ENCODE measurements around the gene BOD1. TPM values are rescaled to one million over a fixed set of nuclear protein-coding genes. Genes with fewer than 3 reads are reported as not detected.
"Not testable (repeated sequence)": the region's sequence is repeated elsewhere in the genome, so short reads cannot be mapped to it uniquely, and the experiment has no call there.

BOD1 gene
- total RNA-seq, 1 donor from 2014 or later: 38.9 TPM

DNA sequence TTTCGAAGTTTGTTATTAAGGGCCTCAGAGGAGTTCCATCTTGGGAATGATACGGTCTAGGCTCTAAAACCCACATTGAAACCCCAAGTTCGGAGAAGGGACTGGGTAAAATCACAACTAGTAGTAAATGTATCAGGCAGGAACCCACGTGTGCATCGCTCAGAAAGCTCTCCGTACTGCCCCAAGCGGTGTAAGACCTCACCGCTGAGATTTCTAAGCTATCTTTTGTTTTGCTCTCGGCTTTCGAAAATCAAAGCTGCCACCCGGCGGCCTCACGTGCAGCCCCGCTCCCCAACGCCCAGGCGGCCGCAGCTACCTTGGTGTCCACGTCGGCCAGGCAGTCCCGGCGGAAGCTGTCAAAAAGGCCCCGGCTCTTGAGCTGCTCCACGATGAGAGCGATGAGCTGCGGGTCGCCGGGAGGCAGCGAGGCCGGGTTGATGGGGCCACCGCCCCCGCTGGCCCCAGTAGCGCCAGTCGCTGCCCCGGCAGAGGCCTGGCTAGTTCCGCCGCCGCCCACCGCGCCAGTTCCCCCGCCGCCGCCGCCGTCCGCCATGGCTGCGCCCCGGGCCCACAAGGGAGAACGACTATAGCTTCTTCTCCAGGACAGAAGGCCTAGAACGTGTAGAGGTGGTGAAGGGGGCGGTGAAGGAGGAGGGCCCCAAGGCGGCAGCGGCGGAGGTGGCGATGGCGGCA lies 420 bp downstream of the BOD1 start:
- peak; percentile 68 to 83 for DNase-seq (ENCODE audit: low read depth in 2 of 2)

DNA sequence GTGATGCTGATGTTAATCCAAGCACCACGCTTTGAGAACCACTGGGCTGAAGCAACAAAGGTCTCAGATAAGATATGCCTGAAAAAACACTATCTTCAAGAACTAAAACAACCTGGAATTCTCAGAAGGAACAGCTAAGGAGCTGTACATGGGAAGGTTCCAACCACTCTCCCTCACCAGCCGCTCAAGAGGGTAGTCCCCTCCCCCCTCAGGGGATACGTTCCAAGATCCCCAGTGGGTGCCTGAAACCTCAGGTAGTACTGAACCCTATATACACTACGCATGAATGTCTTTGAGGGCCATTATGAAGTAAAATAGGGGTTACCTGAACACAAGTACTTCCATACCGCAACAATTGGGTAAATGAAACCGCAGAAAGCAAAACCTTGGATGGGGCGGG lies 1.9 kb downstream of the BOD1 start:
- no peak for DNase-seq (ENCODE audit: low read depth in 2 of 2)

- no peak for DNase-seq (ENCODE audit: low read depth in 2 of 2)
These were observed 2.9 kb downstream of the BOD1 start for GRCh38 chr5:173613433-173614159.

DNA sequence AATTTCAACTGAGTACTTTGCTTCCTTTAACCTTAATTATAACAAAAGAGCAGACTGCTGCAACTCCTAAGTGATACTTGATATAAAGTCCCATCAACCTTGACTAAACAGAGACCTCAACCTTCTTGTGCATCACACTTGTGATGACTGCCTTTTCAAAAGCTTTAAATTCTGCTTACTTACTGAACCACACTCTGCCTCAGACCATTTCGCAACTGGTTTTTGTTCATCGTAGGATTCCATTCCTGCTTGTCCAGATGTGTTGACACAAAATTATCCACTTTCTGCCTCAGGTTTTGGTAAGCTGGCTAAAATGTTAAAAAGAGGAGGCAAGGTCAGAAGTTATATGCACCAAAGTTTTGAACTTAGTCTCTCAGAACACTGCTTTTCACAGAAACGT lies 3.5 kb downstream of the BOD1 start:
- no peak for DNase-seq (ENCODE audit: low read depth in 2 of 2)

DNA sequence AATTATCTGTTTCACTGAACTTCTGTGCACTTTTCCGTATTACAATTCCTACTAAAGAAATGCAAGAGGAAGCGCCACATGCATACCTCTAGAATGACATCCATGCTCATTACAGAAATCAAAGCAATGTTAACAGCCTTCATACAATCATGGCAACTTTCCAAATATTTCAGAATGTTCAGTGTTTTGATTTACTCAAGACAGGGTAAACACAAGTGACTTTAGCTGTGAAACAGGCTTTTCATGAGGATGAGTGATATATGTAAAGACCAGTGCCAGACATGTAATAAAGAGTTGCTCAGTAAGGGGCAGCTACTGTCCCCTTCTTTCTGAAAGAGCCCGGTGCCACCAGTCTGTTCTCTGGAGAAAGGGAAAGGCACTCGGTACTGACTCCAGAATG lies 4.7 kb downstream of the BOD1 start:
- DNase-seq (ENCODE audit: low read depth in 2 of 2): peak in 1 of 2 donors; percentile 14

DNA sequence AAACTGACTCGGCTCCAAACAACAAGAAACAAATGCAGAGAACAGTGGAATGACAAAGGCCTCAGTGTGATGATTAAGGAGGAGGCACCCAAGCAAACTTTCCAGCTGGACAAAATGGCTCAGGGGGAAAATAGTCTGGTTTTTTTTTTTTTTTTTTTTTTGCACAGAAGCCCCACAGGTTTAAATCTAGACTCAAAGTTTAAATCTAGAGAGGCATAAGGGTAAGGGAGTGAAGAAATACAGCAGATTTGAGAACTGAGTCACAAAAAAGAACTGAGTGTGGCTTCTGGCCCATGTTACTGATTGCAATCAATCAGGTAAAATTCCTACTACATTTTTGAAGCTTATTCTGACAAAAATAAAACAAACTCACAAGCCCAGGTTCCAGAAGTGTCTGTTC lies 12.3 kb downstream of the BOD1 start:
- DNase-seq (ENCODE audit: low read depth in 2 of 2): no peak

DNA sequence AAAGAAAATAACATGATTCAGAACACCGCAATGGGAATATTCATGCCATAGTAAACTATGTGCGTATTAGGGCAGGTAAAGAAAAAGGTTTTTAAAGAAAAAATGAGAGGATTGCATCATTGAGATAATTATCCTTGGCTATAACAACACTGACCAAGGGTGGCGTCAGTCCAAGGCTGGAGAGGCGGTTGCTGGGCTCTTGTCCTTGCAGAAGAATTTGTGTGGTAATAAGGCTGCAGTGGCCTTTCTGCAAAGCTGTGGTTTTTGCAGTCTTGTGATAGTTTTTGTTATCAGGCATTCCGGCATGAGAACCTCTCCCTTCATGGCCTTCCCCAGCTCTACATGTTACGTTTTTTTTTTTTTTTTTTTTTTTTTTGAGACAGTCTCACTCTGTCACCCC lies 14.0 kb downstream of the BOD1 start:
- no peak for DNase-seq (ENCODE audit: low read depth in 2 of 2)

- no peak for DNase-seq (ENCODE audit: low read depth in 2 of 2)
These were observed 17.8 kb downstream of the BOD1 start for GRCh38 chr5:173598686-173599085.

- no peak for DNase-seq (ENCODE audit: low read depth in 2 of 2)
These were observed 19.1 kb downstream of the BOD1 start for GRCh38 chr5:173597304-173597703.

- DNase-seq (ENCODE audit: low read depth in 2 of 2): no peak
These were observed 20.6 kb downstream of the BOD1 start for GRCh38 chr5:173595841-173596240.

DNA sequence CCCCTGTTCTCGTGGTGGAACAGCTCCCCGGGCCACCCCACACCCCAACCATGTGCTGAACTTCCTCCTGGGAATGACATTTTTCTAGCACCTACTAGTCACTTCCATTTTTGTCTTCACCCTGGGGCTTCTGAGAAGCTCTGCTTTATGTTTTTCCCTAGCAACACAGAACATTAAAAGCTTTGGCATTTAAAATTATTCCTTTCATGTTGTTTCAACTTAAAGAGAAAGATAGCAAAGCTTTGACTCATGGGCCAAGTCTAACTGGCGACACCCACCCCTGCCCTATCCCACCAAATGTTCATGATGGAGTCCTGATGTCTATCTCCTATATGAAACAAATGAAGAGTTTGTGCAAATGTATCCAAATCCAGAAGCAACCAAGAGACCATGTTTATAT lies 22.4 kb downstream of the BOD1 start:
- DNase-seq (ENCODE audit: low read depth in 2 of 2): no peak

DNA sequence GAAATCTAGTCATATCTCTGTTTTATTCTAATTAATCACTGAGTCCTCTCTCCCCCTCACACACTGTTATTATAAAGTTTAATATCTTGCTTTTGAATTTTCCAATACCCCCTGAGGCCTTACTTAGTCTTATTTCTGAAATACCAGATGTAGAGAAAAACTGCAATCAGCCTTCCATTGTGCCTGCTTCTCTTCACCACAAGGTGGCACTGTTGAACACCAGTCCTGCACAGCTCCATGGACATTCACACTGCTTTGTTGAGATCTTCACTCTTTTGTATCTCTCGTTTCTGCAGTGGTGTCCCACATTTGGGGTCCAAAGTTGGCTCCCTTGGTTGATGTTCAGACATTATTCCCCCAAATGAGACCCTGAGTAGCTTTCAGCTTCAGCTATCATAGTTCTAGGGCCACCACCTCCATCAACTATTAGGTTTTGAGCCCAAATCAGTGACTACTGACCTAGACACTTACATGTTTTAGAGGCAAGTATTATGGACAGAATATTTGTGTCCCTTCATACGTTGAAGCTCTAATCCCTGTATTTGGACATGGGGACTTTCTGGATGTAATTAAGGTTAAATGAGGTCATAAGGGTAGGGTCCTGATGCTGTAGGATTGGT lies 24.3 kb downstream of the BOD1 start:
- DNase-seq (ENCODE audit: low read depth in 2 of 2): peak in 1 of 2 donors; percentile 31

DNA sequence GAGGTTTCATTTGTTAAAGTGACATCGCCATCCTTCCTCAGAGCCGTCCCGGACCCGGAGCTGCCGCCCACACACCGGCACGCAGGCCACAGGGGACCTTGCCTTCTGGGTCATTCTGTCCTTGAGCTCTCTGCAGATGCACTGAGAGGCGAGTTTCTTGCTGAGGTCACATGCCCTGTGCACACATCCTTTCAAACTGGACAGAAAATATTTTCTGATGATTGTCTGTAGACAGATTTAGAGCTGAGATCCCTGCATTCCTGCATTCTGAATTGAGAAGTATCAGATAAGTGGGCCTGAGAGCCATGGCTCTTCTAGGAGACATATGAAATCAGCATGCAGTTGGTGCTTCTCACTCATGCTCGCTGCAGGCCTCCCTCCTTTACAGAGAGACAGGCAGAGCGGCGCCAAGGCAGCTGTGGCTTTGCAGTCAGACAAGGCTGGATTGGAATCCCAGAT lies 25.4 kb downstream of the BOD1 start:
- no peak for DNase-seq (ENCODE audit: low read depth in 2 of 2)

GRCh38 chr5:173590436-173591055 lies 25.9 kb downstream of the BOD1 start:
- DNase-seq (ENCODE audit: low read depth in 2 of 2): no peak

- DNase-seq (ENCODE audit: low read depth in 2 of 2): not testable (repeated sequence)
These were observed 30.3 kb downstream of the BOD1 start for GRCh38 chr5:173586133-173586532.

DNA sequence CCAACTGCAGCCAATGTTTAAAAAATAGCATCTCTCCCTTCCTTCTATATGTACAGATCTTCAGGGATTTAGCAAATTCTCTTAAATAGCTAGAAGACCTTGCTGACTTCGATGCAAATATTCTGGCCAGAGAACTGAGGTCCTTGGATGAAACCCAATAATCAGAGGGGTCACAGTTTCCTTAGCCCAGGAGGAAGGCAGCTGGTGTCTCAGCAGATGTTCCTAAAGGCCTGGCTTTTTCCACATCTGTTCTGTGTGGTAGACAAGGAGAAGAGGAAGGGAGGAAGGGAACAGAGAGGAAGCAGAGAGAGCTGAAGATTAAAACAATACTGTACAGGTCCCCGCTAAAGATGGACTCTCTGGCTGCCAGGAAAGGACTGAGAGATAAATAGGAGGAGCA lies 33.1 kb downstream of the BOD1 start:
- no peak for DNase-seq (ENCODE audit: low read depth in 2 of 2)

DNA sequence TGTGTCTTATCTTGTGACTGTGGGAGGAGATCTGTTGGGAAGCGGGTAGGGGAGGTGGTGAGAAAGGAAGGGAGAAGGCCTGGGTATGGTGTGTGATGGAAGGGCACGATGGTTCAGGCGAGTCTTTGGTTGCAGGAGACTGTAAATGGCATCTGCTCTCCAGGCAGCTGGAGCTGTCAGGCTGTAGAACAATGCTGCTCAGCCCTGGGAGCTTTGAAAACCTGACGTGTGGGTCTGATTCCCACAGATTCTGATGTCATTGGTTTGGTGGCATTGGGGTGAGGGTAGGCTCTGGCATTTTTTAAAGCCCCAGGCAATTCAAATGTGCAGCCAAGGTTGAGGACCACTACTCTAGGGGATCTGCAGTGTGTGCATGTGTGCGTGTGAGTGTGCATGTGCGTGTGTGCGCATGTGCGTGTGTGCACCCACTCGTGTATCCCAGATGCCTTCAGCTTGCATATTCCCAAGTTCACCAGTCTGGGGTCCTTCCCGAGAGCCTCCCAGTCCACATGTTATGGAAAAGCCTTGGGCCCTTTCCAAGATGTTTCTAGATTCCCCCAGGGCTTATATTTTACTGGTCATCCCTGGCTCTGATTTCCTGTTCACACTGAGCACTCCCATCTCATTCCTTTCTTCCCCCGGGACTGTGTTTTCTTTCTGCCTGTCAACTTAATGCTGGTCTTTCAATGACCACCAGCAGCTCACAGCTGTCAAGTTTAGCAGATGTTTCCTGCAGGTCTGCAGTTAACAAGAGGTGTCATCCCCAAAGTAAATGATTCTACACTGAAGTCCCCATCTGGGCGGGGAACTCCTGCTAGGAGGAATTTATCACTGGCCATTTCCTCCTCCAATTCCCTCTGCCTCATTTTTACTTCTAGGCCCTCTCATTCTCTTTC lies 34.0 kb downstream of the BOD1 start:
- peak in 1 of 2 donors; percentile 7 for DNase-seq (ENCODE audit: low read depth in 2 of 2)

- peak in 1 of 2 donors; percentile 41 for DNase-seq (ENCODE audit: low read depth in 2 of 2)
These were observed 34.8 kb downstream of the BOD1 start for GRCh38 chr5:173581408-173582215.

DNA sequence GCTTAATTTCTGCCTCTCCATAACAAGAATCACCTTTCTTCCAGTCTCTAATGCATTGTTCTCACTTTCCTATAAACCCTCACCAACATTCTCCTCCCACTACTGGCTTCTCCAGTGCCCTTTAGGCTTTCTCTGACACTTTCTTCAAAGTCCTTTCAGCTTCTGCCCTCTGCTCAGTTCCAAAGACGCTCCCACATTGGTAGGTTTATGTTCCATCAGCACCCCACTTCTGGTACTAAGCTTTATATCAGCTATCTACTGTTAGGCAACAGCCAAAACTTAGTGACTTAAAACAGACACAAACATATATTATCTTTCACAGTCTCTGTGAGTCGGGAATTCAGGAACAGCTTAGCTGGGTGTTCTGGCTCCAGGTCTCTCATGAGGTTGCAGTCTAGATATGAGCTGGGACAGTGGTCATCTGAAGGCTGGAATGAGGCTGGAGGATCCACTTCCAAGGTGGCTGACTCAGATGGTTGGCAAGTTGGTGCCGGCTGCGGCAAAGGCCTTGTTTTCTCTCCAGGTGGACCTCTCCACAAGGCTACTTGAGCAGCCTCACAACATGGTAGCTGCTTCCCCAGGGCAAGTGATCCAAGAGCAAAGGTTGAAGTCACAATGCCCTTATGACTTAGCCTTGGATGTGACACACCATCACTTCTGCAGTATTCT lies 37.4 kb downstream of the BOD1 start:
- no peak for DNase-seq (ENCODE audit: low read depth in 2 of 2)

GRCh38 chr5:173577817-173578216 lies 38.6 kb downstream of the BOD1 start:
- DNase-seq (ENCODE audit: low read depth in 2 of 2): no peak

Data from dermis microvascular lymphatic vessel endothelial cell (primary cell).